GM12878 (cell line): Measurements from ENCODE around the gene PRR7. TPM values are rescaled to one million over a fixed set of nuclear protein-coding genes. Genes with fewer than 3 reads are reported as not detected.

Source experiments
- CHD2 ChIP-seq: IDR thresholded peaks from 2 replicates; pipeline ENCODE4 v1.6.1; 2011; ENCODE audit warnings: low read depth, low read length, improper control_type of control experiment, borderline replicate concordance
- CTCF ChIP-seq, 3 experiments: IDR thresholded peaks in 2 of 3; conservative IDR thresholded peaks in 1 of 3; 2 replicates each; pipeline ENCODE4 v1.5.1; 2011; ENCODE audit warnings: low read depth in 3 of 3, low read length in 3 of 3, mild to moderate bottlenecking in 3 of 3, control low read depth in 2 of 3, moderate library complexity in 2 of 3, inconsistent platforms in 1 of 3, mixed read lengths in 1 of 3; ENCODE audit not compliant: control insufficient read depth in 2 of 3, insufficient read depth in 1 of 3; ENCODE audit errors: extremely low read depth in 1 of 3
- DPF2 ChIP-seq: fragments of 450-650 bp; IDR thresholded peaks from 2 replicates; pipeline ENCODE4 v1.6.1; 2017; ENCODE audit warnings: mild to moderate bottlenecking
- ETV6 ChIP-seq, 2 experiments: fragments of 450-650 bp in 1 of 2; IDR thresholded peaks in 1 of 2; conservative IDR thresholded peaks in 1 of 2; 2 replicates each; pipeline ENCODE4 v1.6.1; 2014; ENCODE audit warnings: antibody characterized with exemption in 1 of 2, borderline replicate concordance in 1 of 2, low read depth in 1 of 2, mild to moderate bottlenecking in 1 of 2, moderate library complexity in 1 of 2
- GABPA ChIP-seq: IDR thresholded peaks from 2 replicates; pipeline ENCODE4 v1.6.1; 2014; ENCODE audit warnings: antibody characterized with exemption, low read depth, mild to moderate bottlenecking, inconsistent platforms
- KAT2A ChIP-seq: conservative IDR thresholded peaks from 2 replicates; pipeline ENCODE4 v1.6.1; 2011; ENCODE audit warnings: low read depth, low read length; ENCODE audit not compliant: control insufficient read depth
- MAX ChIP-seq: IDR thresholded peaks from 2 replicates; pipeline ENCODE4 v1.6.1; 2012; ENCODE audit warnings: low read depth, low read length, improper control_type of control experiment
- MTA2 ChIP-seq: fragments of 450-650 bp; IDR thresholded peaks from 2 replicates; pipeline ENCODE4 v1.6.1; 2016; ENCODE audit warnings: low read depth, mild to moderate bottlenecking, moderate library complexity
- PKNOX1 ChIP-seq: fragments of 450-650 bp; IDR thresholded peaks from 2 replicates; pipeline ENCODE4 v1.6.1; 2016; ENCODE audit warnings: mild to moderate bottlenecking
- RELB ChIP-seq: fragments of 450-650 bp; IDR thresholded peaks from 2 replicates; pipeline ENCODE4 v1.6.1; 2017; ENCODE audit warnings: low read depth, mild to moderate bottlenecking, moderate library complexity
- ZBTB40 ChIP-seq: fragments of 450-650 bp; IDR thresholded peaks from 2 replicates; pipeline ENCODE4 v1.6.1; 2016; ENCODE audit warnings: mild to moderate bottlenecking, moderate library complexity, borderline replicate concordance
- ZNF274 ChIP-seq: IDR thresholded peaks from one replicate; pipeline ENCODE4 v1.8.0; 2011; ENCODE audit not compliant: insufficient read length, insufficient read depth
- ZZZ3 ChIP-seq: IDR thresholded peaks from 2 replicates; pipeline ENCODE4 v1.6.1; 2011; ENCODE audit warnings: low read depth; ENCODE audit not compliant: control insufficient read depth, insufficient read length
- polyA plus RNA-seq, 11 experiments: library from polyadenylated mRNA; depleted of rRNA in 4 of 11; unstranded in 6 of 11; stranded (reverse) in 5 of 11; fragments of >200 nt; fragmentation: Nextera tagmentation in 4 of 11; fragmentation: Illumina TruSeq in 1 of 11; extraction: Ambion mirVana in 4 of 11; extraction: Trizol in 1 of 11; gene quantifications; 1 replicate in 1 of 11; 2 replicates in 10 of 11; pipeline versions ENCODE4 v1.2.1 to v1.2.3, GENCODE V29; 2011 to 2016; ENCODE audit warnings: inconsistent platforms in 2 of 11, missing spikeins in 2 of 11, low read depth in 1 of 11
- total RNA-seq, 4 experiments: library from RNA; depleted of rRNA in 3 of 4; stranded (reverse); fragments of >200 nt in 3 of 4; fragmentation: Illumina TruSeq in 1 of 4; extraction: Trizol in 1 of 4; gene quantifications; 2 replicates each; pipeline versions ENCODE4 v1.2.1 to v1.2.3, GENCODE V29; 2013 to 2021

Gene PRR7
- total and polyA plus RNA-seq, 10 of the 15 experiments (the other 5 are each of a cell fraction or from before 2014, with no cell fraction given) = 0.09 to 18.8 (median 4.6) TPM; not detected in 2

GRCh38 chr5:177472460-177473442, 26.1 kb downstream of the PRR7 start (continued):
- TF ChIP-seq ETV6 (conservative IDR thresholded peaks at IDR 0.05 in 1 of 2, IDR thresholded peaks at IDR 0.05 in 1 of 2; ENCODE audit: borderline replicate concordance in 1 of 2, low read depth in 1 of 2) = no peak
- no peak for TF ChIP-seq GABPA
- no peak for TF ChIP-seq ZNF274
- TF ChIP-seq ZZZ3 = no peak
- peak; percentile 37; the same call in 1 of the 2 replicates for TF ChIP-seq DPF2
- TF ChIP-seq CTCF (IDR thresholded peaks at IDR 0.05 in 2 of 3, conservative IDR thresholded peaks at IDR 0.05 in 1 of 3; ENCODE audit: control insufficient read depth in 2 of 3, extremely low read depth in 1 of 3, insufficient read depth in 1 of 3, low read depth in 3 of 3, low read length in 3 of 3) = peak in 1 of 3 experiments; percentile 7; a peak in 1 of 6 replicates
- TF ChIP-seq RELB = 0 out of 2 replicates have a peak, but pooled peaks have one; percentile 18
- no peak for TF ChIP-seq CHD2
- no peak for TF ChIP-seq ZBTB40
- TF ChIP-seq MTA2 = 0 out of 2 replicates have a peak, but pooled peaks have one; percentile 11
- TF ChIP-seq PKNOX1 = no peak
- no peak for TF ChIP-seq MAX
- no peak for TF ChIP-seq KAT2A
- TF ChIP-seq, all 136 proteins: peak for 13
